ENCODE measurements around the gene ENDOV.
A peak's percentile ranks its signal among the peaks of the same experiment; 100 is the strongest.

ENDOV gene

DNA sequence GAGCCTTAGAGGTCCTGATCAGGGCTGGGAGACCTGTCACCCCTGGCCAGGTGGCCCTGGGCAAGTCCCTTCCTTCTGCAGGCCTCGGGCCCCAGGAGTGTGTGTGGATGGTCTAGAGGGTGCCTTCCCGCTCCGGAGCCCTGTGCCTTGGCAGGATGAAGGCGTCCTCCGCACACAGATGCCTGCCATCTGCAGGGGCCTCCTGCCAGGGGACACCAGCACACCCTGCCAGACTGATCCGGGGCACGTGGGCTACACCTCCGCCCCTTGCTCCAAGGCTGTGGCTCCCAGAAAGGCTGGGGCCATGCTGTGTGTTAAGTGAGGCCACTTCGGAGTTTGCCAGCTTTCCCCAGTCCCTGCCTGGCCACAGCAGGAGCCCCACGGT lies 30.8 kb downstream of the ENDOV start:
- Histone ChIP-seq H3K36me3 (ENCODE audit: control insufficient read depth, low read depth, low read length) (no peaks in the 10 kb centered on the region), H3K9me3 (ENCODE audit: control insufficient read depth, low read depth, low read length) (no peaks in the 10 kb centered on the region), H3K27ac (ENCODE audit: low read length) (no peak overlapping the region), H3K27me3 (ENCODE audit: control insufficient read depth, insufficient read depth, low read length) (peaks cover 29% of the 10 kb centered on the region), H3K4me1 (ENCODE audit: control insufficient read depth, low read depth, low read length) (no peaks in the 10 kb centered on the region), H3K9ac (ENCODE audit: low read length) (no peak overlapping the region), H3K4me3 (ENCODE audit: low read length) (no peak overlapping the region)

GRCh38 chr17:80446645-80447405 lies 31.9 kb downstream of the ENDOV start:
- no peak overlapping the region for H3K4me3 ChIP-seq (ENCODE audit: low read length)
- H3K4me1 ChIP-seq (ENCODE audit: control insufficient read depth, low read depth, low read length), result no peaks in the 10 kb centered on the region
- H3K36me3 ChIP-seq (ENCODE audit: control insufficient read depth, low read depth, low read length), result no peaks in the 10 kb centered on the region
- no peak overlapping the region for H3K9ac ChIP-seq (ENCODE audit: low read length)
- H3K27me3 ChIP-seq (ENCODE audit: control insufficient read depth, insufficient read depth, low read length), result peaks cover 29% of the 10 kb centered on the region
- no peaks in the 10 kb centered on the region for H3K9me3 ChIP-seq (ENCODE audit: control insufficient read depth, low read depth, low read length)
- no peak overlapping the region for H3K27ac ChIP-seq (ENCODE audit: low read length)

DNA sequence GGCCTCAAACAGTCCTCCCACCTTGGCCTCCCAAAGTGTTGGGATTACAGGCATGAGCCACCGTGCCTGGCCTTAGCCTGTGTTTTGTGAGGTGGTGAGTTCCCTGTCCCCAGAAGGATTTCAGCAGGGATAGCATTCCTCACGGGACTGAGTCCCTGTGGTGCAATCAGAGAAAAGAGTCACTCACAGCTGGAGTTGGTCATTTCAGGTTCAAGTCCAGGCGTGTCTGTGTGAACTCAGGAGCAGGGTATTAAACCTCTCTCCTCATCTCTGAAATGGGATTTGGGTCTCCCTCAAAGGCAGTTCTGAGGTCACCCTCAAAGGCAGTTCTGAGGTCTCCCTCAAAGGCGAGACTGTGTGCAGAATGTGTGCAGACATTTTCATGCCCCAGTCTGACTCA lies 32.8 kb downstream of the ENDOV start:
- no peak overlapping the region for H3K9ac ChIP-seq (ENCODE audit: low read length)
- no peaks in the 10 kb centered on the region for H3K4me1 ChIP-seq (ENCODE audit: control insufficient read depth, low read depth, low read length)
- H3K9me3 ChIP-seq (ENCODE audit: control insufficient read depth, low read depth, low read length), result no peaks in the 10 kb centered on the region
- no peak overlapping the region for H3K4me3 ChIP-seq (ENCODE audit: low read length)
- H3K27ac ChIP-seq (ENCODE audit: low read length), result no peak overlapping the region
- H3K36me3 ChIP-seq (ENCODE audit: control insufficient read depth, low read depth, low read length), result no peaks in the 10 kb centered on the region
- peaks cover 20% of the 10 kb centered on the region for H3K27me3 ChIP-seq (ENCODE audit: control insufficient read depth, insufficient read depth, low read length)

DNA sequence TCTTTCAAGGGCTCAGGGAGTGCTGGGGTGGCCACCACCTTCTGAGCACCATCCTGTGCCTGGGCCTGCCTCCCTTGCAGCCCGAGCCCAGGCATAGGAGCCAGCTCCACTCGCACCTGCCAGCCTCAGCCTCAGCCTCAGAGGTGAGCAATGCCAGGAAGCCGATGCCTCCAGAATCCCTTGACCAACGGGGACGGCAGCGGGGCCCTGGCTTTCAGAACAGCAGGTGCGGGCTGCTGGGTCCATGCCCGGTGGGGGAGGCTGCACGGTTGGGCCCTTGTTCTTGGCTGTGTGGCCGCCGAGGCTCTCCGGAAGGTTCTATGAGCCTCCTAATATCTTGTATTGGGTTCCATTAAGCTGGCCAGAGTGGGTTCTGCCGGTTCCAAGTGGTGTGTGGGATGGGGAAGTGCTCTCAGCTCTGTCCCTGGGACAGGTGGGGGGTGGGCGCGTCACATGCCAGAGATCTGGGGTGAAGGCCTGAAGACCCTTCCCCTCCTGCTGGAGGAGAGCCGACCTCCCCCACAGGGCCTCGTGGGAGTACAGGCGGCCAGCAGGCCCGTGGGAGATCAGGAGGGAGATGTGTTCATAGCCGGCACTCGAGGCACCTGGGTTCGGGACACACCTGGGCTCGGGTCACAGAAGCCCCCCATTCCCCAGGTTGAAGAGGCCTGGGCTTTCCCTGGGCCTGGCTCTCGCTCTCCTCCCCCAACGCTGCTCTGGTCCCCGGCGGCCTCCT lies 34.4 kb downstream of the ENDOV start:
- no peak overlapping the region for H3K27ac ChIP-seq (ENCODE audit: low read length)
- H3K4me1 ChIP-seq (ENCODE audit: control insufficient read depth, low read depth, low read length), result no peaks in the 10 kb centered on the region
- H3K4me3 ChIP-seq (ENCODE audit: low read length), result no peak overlapping the region
- no peaks in the 10 kb centered on the region for H3K36me3 ChIP-seq (ENCODE audit: control insufficient read depth, low read depth, low read length)
- peaks cover 10% of the 10 kb centered on the region for H3K27me3 ChIP-seq (ENCODE audit: control insufficient read depth, insufficient read depth, low read length)
- no peak overlapping the region for H3K9ac ChIP-seq (ENCODE audit: low read length)
- H3K9me3 ChIP-seq (ENCODE audit: control insufficient read depth, low read depth, low read length), result no peaks in the 10 kb centered on the region

- Histone ChIP-seq H3K36me3 (ENCODE audit: control insufficient read depth, low read depth, low read length) (no peaks in the 10 kb centered on the region), H3K4me1 (ENCODE audit: control insufficient read depth, low read depth, low read length) (no peaks in the 10 kb centered on the region), H3K9me3 (ENCODE audit: control insufficient read depth, low read depth, low read length) (no peaks in the 10 kb centered on the region), H3K27ac (ENCODE audit: low read length) (no peak overlapping the region), H3K9ac (ENCODE audit: low read length) (no peak overlapping the region), H3K4me3 (ENCODE audit: low read length) (no peak overlapping the region), H3K27me3 (ENCODE audit: control insufficient read depth, insufficient read depth, low read length) (peaks cover 10% of the 10 kb centered on the region)
Measured at GRCh38 chr17:80449930-80450576, 35.1 kb downstream of the ENDOV start.

- peaks cover 3% of the 10 kb centered on the region for H3K4me1 ChIP-seq (ENCODE audit: control insufficient read depth, low read depth, low read length)
- H3K36me3 ChIP-seq (ENCODE audit: control insufficient read depth, low read depth, low read length), result no peaks in the 10 kb centered on the region
- H3K9me3 ChIP-seq (ENCODE audit: control insufficient read depth, low read depth, low read length), result no peaks in the 10 kb centered on the region
- no peak overlapping the region for H3K9ac ChIP-seq (ENCODE audit: low read length)
- peaks cover 10% of the 10 kb centered on the region for H3K27me3 ChIP-seq (ENCODE audit: control insufficient read depth, insufficient read depth, low read length)
- H3K27ac ChIP-seq (ENCODE audit: low read length), result no peak overlapping the region
- H3K4me3 ChIP-seq (ENCODE audit: low read length), result no peak overlapping the region
Measured at GRCh38 chr17:80451104-80451775, 36.3 kb downstream of the ENDOV start.

- Histone ChIP-seq H3K9ac (ENCODE audit: low read length) (no peak overlapping the region), H3K36me3 (ENCODE audit: control insufficient read depth, low read depth, low read length) (no peaks in the 10 kb centered on the region), H3K4me3 (ENCODE audit: low read length) (no peak overlapping the region), H3K9me3 (ENCODE audit: control insufficient read depth, low read depth, low read length) (no peaks in the 10 kb centered on the region), H3K27me3 (ENCODE audit: control insufficient read depth, insufficient read depth, low read length) (peaks cover 21% of the 10 kb centered on the region), H3K27ac (ENCODE audit: low read length) (no peak overlapping the region), H3K4me1 (ENCODE audit: control insufficient read depth, low read depth, low read length) (peaks cover 3% of the 10 kb centered on the region)
Measured at GRCh38 chr17:80452173-80452915, 37.4 kb downstream of the ENDOV start.

GRCh38 chr17:80453126-80453997 lies 38.4 kb downstream of the ENDOV start:
- Histone ChIP-seq H3K27me3 (ENCODE audit: control insufficient read depth, insufficient read depth, low read length) (peaks cover 21% of the 10 kb centered on the region), H3K36me3 (ENCODE audit: control insufficient read depth, low read depth, low read length) (no peaks in the 10 kb centered on the region), H3K27ac (ENCODE audit: low read length) (no peak overlapping the region), H3K4me1 (ENCODE audit: control insufficient read depth, low read depth, low read length) (peaks cover 3% of the 10 kb centered on the region), H3K9me3 (ENCODE audit: control insufficient read depth, low read depth, low read length) (no peaks in the 10 kb centered on the region), H3K4me3 (ENCODE audit: low read length) (peak overlapping the region; percentile 87), H3K9ac (ENCODE audit: low read length) (peak overlapping the region; percentile 93)

- H3K27ac ChIP-seq (ENCODE audit: low read length), result peak overlapping the region; percentile 76
- peaks cover 3% of the 10 kb centered on the region for H3K4me1 ChIP-seq (ENCODE audit: control insufficient read depth, low read depth, low read length)
- peak overlapping the region; percentile 93 for H3K9ac ChIP-seq (ENCODE audit: low read length)
- no peaks in the 10 kb centered on the region for H3K36me3 ChIP-seq (ENCODE audit: control insufficient read depth, low read depth, low read length)
- H3K9me3 ChIP-seq (ENCODE audit: control insufficient read depth, low read depth, low read length), result no peaks in the 10 kb centered on the region
- H3K27me3 ChIP-seq (ENCODE audit: control insufficient read depth, insufficient read depth, low read length), result peaks cover 20% of the 10 kb centered on the region
- H3K4me3 ChIP-seq (ENCODE audit: low read length), result peak overlapping the region; percentile 87
Measured at GRCh38 chr17:80453998-80454556, 39.1 kb downstream of the ENDOV start.
